Naive B cell (primary cell): Measurements from ENCODE around the gene RNF223. TPM values are rescaled to one million over a fixed set of nuclear protein-coding genes. Genes with fewer than 3 reads are reported as not detected.

Experiments
- ATAC-seq, 2 donors: fragments of 150-1000 bp; cut with Tn5 transposase; 2 replicates each; pipeline ENCODE4 v1.10.0; 2021; ENCODE audit warnings: low read depth in 2 of 2, mild to moderate bottlenecking in 2 of 2, moderate library complexity in 2 of 2
- DNase-seq: peaks from one replicate; pipeline ENCODE4 v3.0.0; 2022
- H3K27ac Mint-ChIP-seq, 6 donors: one replicate each; pipeline ENCODE4 v1.8.0; 2020 to 2022; ENCODE audit warnings: mild to moderate bottlenecking in 6 of 6, mixed read lengths in 6 of 6, moderate library complexity in 5 of 6, inconsistent platforms in 2 of 6
- H3K27me3 Mint-ChIP-seq, 3 donors: one replicate each; pipeline ENCODE4 v1.8.0; 2021 to 2022; ENCODE audit warnings: mixed read lengths in 3 of 3, mild to moderate bottlenecking in 1 of 3
- H3K36me3 Mint-ChIP-seq, 2 donors: one replicate each; pipeline ENCODE4 v1.8.0; 2020 to 2022; ENCODE audit warnings: mixed read lengths in 2 of 2, inconsistent platforms in 1 of 2, mild to moderate bottlenecking in 1 of 2
- H3K4me1 Mint-ChIP-seq, 3 donors: one replicate each; pipeline ENCODE4 v1.8.0; 2020 to 2022; ENCODE audit warnings: mixed read lengths in 3 of 3, inconsistent platforms in 1 of 3, mild to moderate bottlenecking in 1 of 3, moderate library complexity in 1 of 3
- H3K4me3 Mint-ChIP-seq, 8 donors: one replicate each; pipeline ENCODE4 v1.8.0; 2020 to 2022; ENCODE audit warnings: mild to moderate bottlenecking in 8 of 8, mixed read lengths in 8 of 8, moderate library complexity in 8 of 8, inconsistent platforms in 2 of 8
- H3K9me3 Mint-ChIP-seq, 7 donors: one replicate each; pipeline ENCODE4 v1.8.0; 2020 to 2022; ENCODE audit warnings: mixed read lengths in 7 of 7, mild to moderate bottlenecking in 5 of 7, inconsistent platforms in 2 of 7, moderate library complexity in 1 of 7
- polyA plus RNA-seq, 6 donors: library from polyadenylated mRNA; unstranded; fragments of 300-500 nt; fragmentation: Illumina TruSeq; gene quantifications; one replicate each; pipeline ENCODE4 v1.2.3, GENCODE V29; 2021; ENCODE audit warnings: low read depth in 6 of 6

RNF223 gene
- polyA plus RNA-seq, 6 donors from 2014 or later = not detected

DNA sequence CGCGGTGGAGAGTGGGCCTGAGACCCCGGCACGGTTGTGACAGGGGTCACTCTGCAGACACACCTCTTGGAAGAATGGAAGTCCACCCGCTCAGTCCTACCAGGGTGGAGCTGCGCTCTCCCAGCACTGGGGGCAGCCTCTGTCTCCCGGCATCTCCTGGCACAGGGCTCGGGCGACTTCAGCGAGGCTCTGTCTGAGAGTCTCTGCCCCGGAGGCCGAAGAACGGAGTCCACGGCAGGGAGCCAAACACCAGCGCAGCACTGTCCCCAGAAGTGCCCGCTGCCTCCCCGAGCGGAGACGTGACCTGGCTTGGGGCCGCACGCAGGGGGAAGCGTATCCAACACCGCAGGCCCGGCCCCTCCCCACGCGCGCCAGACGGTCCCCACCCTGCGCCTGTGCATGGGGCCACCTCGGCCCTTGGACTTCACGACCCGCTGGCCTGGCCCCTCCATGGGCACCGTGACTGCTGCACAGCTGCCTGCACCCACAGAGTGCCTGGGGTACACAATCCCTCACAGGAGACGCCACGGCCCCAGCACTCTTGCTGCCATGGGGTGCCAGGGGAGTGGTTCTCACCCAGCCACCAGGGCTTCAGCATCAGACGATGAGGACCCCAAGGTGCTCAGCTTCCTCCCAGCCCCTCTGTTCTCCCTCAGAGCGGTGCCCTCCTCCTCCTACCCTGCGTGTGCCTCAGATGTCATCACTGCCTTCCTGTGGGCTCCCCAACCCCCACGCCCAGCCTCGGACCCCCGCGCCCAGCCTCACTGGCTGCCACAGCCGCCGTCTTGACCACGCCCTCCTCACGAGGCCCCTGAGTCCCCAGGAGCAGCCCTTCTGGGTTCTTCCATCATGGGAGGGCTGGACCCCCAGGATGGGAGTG is 14.9 kb upstream of the RNF223 start:
- Mint-ChIP-seq H3K4me3 (no peak overlapping the region), H3K36me3 (no peaks in the 10 kb centered on the region), H3K27ac (no peak overlapping the region), H3K4me1 (peaks cover 0 to 4% (median 0%) of the 10 kb centered on the region in 3 donors), H3K9me3 (no peaks in the 10 kb centered on the region), H3K27me3 (no peaks in the 10 kb centered on the region)
- DNase-seq (no peak), ATAC-seq (no peak)

DNA sequence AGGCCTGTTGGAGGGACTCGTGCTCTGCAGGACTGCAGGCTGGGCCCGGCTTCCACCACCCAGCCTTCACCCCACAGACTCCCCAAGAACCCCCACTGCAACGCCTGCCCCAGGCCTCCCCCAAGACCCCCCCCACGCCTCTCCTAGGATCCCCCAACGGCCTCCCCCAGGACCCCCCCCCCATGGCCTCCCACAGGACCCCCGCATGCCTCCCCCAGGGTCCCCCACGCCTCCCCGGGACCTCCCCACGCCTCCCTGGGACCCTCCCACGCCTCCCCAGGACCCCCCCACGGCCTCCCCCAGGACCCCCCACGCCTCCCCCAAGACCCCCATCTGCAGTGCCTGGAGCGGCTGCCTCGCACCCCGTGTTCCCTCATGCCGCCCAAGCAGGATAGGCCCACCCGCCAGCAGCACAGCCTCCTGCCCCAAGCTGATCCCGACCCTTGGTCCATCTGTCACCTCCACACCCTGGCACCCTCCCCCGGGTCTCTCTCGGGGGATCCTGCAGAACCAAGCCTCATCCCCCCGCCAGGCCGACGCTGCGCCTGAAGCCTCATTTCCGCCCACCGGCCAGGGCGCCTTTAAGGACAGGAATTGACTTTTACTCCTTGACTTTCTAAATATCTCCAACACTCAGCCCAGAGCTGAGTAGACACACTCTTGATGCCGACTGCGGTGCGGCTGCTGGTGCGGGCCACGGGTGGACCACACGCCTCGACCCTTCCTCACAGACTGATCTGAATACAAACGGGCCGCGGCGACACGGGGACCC is 14.1 kb upstream of the RNF223 start:
- Mint-ChIP-seq H3K4me3 (no peak overlapping the region), H3K4me1 (peaks cover 0 to 6% (median 0%) of the 10 kb centered on the region in 3 donors), H3K27me3 (no peaks in the 10 kb centered on the region), H3K36me3 (no peaks in the 10 kb centered on the region), H3K27ac (no peak overlapping the region), H3K9me3 (no peaks in the 10 kb centered on the region)
- ATAC-seq (no peak), DNase-seq (no peak)

DNA sequence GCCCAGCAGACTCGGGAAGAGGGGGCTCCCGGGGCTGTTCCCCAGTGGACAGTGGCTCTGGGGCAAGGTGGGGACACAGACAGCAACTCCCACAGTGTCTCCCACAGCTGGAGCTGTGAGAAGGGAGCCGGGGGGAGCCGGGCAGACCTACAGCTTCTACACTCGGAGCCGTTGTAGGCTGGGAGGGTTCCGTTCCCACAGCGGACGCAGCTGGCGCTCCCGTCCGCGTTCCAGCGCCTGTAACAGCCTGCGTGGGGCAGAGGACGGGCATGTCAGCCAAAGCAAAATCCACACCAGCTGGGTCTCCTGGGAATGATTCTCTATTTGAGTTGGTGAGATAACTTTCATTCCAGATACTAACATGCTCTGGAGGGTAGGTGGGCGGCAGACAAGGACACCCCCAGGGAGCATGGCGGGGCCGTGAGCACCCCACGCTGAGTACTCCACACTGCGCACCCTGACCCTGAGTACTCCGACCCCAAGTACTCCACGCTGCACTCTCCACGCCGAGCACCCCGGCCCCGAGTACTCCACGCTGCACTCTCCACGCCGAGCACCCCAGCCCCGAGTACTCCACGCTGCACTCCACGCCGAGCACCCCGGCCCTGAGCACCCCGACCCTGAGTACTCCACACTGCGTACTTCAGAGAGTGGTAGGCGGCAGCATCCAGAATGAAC is 13.4 kb upstream of the RNF223 start:
- Mint-ChIP-seq H3K4me1 (peaks cover 0 to 5% (median 0%) of the 10 kb centered on the region in 3 donors), H3K27me3 (no peaks in the 10 kb centered on the region), H3K9me3 (no peaks in the 10 kb centered on the region), H3K27ac (no peak overlapping the region), H3K36me3 (no peaks in the 10 kb centered on the region), H3K4me3 (no peak overlapping the region)
- DNase-seq (no peak), ATAC-seq (no peak)

DNA sequence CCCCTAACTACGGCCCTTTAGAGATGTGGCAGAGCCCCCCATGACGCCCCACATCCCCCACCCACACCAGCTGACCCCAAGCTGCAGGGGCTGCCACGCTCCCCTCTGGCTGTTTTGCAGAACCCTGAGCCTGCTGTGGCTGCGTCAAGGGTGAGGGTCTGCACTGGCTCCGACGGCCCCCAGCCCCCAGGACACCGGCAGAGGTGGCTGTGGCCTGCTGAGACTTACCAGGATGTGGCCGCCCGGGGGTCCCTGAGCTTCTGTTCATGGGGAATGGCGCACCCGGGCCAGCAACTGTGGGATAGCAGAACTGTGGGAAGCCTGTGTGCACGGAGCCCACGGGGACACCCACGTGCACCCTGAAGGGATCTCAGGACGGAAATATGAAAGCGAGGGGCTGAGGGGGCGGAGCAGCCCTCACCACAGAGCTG is 12.8 kb upstream of the RNF223 start:
- Mint-ChIP-seq H3K36me3 (no peaks in the 10 kb centered on the region), H3K4me3 (no peak overlapping the region), H3K4me1 (peaks cover 0 to 5% (median 0%) of the 10 kb centered on the region in 3 donors), H3K9me3 (no peaks in the 10 kb centered on the region), H3K27me3 (no peaks in the 10 kb centered on the region), H3K27ac (no peak overlapping the region)
- ATAC-seq (no peak), DNase-seq (no peak)

DNA sequence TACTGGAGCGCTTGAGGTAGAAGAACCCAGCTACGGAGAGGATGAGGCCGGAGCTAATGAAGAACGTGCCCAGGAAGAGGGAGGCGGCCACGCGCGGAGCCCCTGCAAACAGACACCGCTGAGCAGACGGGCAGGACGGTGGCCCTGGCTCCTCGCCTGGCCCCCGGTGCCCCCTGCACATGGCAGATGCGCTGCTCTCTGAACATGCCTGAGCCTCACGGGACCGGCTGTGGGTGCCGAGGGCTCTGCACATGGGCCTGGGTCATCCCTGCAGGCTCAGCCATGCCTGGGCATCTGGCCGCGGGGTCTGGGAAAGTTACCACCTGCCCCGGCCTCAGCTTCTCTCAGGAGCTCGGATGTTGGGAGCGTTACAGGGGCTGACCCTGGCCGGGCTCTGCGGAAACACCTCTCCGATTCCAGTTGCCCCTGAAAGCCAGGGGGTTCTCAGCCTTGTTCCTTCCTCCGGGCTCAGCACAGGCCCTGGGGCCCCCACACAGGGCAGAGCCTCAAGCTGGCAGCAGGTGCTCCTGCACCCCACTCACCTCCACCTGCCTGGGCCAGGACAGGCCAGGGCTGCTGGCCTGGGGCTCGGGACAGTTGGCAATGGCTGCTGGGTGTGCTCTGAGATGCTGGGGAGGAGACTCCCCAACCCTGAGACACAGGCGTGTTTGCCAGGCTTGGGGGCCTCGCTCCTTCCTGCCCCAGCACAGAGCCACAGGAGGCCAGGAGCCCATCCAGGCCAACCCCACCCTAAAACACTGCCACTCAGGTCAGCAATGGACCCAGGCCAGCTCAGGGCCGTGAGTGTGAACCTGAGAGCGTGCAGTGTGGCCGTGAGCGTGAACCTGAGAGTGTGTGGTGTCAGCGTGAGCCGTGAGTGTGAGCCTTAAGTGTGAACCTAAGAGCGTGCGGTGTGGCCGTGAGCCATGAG is 12.1 kb upstream of the RNF223 start:
- H3K4me3 Mint-ChIP-seq = no peak overlapping the region
- H3K4me1 Mint-ChIP-seq = peaks cover 0 to 5% (median 0%) of the 10 kb centered on the region in 3 donors
- no peak overlapping the region for H3K27ac Mint-ChIP-seq
- DNase-seq = no peak
- H3K9me3 Mint-ChIP-seq = no peaks in the 10 kb centered on the region
- H3K36me3 Mint-ChIP-seq = no peaks in the 10 kb centered on the region
- no peak for ATAC-seq
- H3K27me3 Mint-ChIP-seq = no peaks in the 10 kb centered on the region

DNA sequence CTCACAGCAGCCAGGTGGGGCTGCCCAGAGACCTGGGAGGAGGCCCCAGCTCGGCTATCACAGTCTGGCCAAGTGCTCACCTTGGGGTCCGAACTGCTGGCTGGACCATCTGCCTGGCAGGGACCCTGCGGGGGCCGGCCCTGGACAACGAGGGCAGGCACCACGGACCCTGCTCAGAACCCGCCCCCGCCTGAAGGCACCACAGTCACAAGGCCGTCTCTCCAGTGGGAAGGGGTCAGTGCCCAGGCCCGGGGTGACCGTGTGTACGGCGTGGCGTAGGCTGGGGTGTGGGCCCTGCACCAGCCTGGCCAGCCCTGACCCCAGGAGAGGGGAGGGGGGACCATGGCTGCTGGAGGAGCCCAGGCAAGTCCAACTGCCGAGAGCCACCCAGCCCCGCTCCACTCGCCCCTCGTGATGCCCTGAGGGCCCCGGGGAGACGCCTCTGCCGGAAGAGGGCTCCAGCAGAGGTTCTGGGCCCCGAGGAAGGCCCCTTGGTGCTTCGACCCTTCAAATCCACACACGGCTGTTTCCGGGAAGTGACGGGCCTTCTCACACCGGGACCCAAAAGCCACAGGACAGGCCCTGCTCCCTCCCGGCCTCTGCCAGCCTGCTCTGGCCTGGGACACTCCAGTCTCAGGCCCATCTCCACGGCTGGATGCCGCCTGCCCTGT is 11.2 kb upstream of the RNF223 start:
- Mint-ChIP-seq H3K36me3 (no peaks in the 10 kb centered on the region), H3K9me3 (no peaks in the 10 kb centered on the region), H3K4me1 (peaks cover 0 to 5% (median 0%) of the 10 kb centered on the region in 3 donors), H3K27me3 (no peaks in the 10 kb centered on the region), H3K4me3 (no peak overlapping the region), H3K27ac (no peak overlapping the region)
- DNase-seq (no peak), ATAC-seq (no peak)

DNA sequence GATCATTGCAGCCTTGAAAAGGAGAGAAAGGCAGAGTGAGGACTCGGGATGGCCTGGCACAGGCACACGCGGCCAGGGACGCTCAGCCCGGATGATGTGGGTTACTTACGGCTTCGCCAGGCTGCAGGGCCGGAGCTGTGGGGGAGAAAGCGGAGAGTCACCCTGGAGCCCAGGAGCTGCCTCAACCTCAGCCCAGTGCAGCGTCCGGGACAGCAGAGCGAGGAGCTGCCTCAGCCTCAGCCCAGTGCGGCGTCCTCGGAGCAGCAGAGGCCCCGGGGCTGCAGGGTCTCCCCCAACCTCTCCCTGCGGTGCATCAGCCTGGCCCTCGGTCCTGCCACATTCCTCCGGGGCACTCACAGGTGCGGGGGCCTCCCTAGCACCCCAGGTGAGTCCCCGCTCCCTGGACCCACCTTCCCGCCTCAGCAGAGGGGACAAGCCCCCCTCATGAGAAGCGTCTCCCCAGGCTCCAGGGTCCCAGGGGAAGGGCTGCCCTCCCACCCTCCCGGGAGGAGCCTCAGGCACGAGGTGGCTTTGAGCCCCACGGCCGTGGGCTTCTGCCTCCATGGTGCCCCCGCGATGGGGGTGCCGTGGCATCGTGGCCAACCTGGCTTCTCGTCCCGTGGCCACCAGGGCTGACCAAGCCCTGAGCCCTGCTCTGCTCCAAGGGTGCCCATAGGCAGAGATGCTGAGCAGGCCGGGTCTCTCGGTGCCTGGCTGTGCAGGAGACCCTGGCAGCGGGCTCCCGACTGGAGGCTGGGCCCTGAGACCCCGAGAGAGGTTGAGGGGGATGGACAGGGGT is 10.5 kb upstream of the RNF223 start:
- Mint-ChIP-seq H3K27ac (no peak overlapping the region), H3K36me3 (no peaks in the 10 kb centered on the region), H3K9me3 (no peaks in the 10 kb centered on the region), H3K4me1 (peaks cover 0 to 5% (median 0%) of the 10 kb centered on the region in 3 donors), H3K27me3 (no peaks in the 10 kb centered on the region), H3K4me3 (no peak overlapping the region)
- DNase-seq (no peak), ATAC-seq (no peak)

DNA sequence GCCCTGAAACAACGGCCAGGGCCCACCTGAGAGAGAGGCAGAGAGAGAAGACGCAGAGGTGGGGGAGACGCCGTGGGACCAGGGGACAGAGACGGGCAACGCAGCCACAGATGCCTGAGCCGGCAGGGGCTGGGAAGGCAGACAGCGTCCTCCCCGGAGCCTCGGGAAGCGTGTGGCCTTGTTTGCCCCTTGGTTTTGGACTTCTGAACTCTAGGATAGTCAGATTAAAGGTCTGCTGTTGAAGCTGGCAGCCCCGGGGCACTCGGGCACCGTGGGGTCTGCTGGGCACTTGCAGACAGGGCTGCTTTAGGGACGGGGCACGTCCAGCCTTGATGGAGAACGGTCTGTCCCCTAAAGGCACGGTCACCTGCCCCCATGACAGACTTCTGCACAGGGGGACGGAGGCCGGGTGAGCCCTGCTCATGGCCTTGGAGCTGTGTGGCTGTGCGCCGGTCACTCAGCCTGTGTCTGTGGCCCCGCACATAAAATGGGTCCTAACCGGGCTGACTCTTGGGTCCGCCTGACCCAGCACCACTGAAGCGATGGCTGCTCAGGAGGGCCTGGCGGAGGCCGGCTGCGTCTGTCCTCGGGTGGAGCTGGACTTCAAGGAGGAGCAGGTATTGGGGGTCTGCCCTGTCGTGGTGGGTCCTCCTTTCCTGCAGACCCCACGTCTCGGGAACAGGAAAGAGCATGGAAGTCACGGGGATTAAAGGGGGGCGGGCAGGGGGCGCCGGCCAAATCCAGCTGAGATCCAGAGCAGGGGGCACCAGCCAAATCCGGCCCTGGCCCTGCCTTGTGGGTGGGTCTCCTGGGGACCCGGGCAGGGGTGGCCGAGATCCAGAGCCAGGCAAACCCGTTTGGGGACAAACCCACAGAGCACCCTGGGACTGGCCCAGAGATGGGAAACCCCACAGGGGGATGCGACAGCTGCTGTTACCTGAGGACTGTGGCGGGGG is 9.6 kb upstream of the RNF223 start:
- Mint-ChIP-seq H3K9me3 (no peaks in the 10 kb centered on the region), H3K4me1 (peaks cover 0 to 5% (median 0%) of the 10 kb centered on the region in 3 donors), H3K36me3 (no peaks in the 10 kb centered on the region), H3K27ac (no peak overlapping the region), H3K4me3 (no peak overlapping the region), H3K27me3 (no peaks in the 10 kb centered on the region)
- ATAC-seq (no peak), DNase-seq (no peak)

DNA sequence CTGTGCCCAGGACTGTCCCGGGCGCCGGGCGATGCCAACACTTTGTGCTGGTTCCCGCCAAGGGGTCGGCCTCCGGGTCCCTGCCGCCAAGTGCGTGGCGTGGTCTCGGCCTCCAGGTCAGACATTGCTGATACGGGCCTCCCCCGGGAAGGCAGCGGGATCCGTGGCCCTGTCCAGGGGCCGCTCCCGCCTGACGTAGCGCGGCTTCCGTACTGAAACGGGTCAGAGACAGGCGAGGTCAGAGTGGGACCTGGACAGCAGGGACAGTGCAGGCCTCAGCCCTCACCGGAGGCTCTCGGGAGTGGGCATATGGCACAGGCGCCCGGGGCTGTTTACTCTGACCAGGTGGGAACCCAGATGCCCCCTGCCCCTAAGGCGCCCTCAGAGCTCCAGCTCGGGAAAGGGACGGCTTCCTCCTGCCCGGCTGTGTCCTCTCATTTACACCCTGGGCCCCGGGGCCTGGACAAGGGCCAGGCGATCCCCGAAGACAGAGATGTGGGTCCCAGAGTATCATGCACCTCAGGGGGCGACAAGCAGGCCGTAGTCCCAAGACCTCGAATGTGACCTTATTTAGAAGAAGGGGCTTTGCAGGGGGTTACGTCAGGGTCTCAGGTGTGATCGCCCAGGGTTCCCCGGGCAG is 8.8 kb upstream of the RNF223 start:
- Mint-ChIP-seq H3K4me3 (no peak overlapping the region), H3K9me3 (no peaks in the 10 kb centered on the region)

DNA sequence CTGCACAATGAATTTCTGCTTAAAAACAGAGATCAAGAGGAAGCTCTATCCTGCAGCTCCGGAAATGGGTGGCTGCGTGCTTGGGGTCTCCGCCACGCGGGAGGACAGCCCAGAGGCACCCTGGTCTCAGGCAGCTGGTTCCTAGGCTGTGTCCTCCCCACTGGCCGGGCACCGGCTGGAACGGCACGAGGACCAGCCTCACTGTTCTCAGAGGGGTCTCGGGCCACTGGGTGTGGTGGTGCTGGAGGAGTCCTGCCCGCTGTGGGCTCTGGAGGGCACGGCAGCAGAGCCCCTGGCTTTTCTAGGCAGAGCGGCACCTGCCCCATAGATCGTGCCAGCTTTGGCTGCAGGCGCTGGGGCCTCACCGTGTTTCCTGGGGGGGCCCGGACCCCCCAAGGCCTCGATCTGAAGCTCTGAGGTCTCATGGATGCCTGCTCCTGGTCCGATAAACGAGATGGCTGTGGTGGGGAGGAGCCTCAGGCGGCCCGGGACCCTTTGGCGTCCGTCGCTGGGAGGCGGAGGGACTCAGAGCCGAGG is 8.2 kb upstream of the RNF223 start:
- DNase-seq (no peak), ATAC-seq (no peak)
- Mint-ChIP-seq H3K4me1 (peaks cover 0 to 5% (median 0%) of the 10 kb centered on the region in 3 donors), H3K27me3 (no peaks in the 10 kb centered on the region), H3K4me3 (no peak overlapping the region), H3K36me3 (no peaks in the 10 kb centered on the region), H3K27ac (no peak overlapping the region), H3K9me3 (no peaks in the 10 kb centered on the region)

More for the DNA sequence above, 8.8 kb upstream of the RNF223 start:
- Mint-ChIP-seq H3K27ac (no peak overlapping the region), H3K4me1 (peaks cover 0 to 5% (median 0%) of the 10 kb centered on the region in 3 donors), H3K27me3 (no peaks in the 10 kb centered on the region), H3K36me3 (no peaks in the 10 kb centered on the region)
- ATAC-seq (no peak), DNase-seq (no peak)
